Activated CD8-positive, alpha-beta memory T cell treated with anti-CD3 and anti-CD28 coated beads, Interleukin-2, amount 50 U/mL, for 48 hours (primary cell): Measurements from ENCODE around the gene FAM9C.
"Not testable (repeated sequence)": the region's sequence is repeated elsewhere in the genome, so short reads cannot be mapped to it uniquely, and the experiment has no call there.

Experiments
- DNase-seq: peaks from one replicate; pipeline ENCODE4 v3.0.0-alpha.2; 2020

Gene FAM9C

DNA sequence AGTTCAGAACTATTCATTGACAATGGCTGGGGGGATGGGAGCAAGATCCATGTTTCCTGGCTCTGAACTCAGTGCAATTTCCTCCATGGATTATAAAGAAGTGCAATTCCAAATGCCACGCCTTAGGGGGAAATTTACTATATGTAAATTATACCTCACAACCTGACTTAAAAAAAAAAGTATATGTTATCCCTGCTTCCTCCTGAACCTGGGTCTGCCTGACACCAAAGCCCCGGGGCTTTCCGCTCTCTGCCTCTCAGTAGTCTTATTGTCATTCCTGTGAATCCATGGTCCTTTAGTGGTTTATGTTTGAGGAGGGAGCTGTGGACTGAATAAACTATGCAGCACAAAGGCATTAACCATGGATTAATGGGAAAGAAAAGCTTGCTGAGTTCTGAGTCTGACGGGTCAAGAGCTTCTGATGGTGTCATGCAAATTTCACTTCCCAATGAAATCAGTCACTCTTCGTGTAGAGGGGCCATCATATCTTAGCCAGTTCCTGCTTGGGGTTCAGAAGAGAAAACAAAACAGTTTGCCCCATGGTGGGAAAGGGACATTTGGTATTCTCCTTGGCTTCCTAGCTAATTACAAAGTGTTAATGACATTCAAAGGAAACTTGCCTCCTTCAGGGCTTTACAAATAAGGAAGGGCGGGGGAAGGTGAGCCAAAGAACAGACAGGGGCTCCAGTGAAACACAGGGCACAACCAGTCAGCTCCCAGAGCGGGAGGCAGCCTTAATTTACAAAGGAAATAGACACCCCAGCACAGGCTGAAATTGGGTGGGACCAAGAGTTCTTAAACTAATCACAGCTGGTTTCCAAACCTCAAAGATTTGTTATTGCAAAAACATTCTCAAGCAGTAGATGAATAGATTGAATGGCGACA, 14.3 kb downstream of the FAM9C start:
- DNase-seq = no peak

DNA sequence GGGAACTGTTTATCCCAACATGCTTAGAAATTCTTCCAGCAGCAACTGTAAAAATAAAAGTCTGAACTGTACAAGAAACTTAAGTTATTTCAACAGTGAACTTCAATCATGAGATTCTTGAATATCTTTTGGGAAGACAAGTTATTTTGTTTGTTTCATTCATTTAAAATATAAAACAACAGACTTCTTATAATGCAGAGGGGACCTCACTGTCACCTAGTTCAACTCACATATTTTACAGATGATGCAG, 14.9 kb downstream of the FAM9C start:
- DNase-seq = no peak

DNA sequence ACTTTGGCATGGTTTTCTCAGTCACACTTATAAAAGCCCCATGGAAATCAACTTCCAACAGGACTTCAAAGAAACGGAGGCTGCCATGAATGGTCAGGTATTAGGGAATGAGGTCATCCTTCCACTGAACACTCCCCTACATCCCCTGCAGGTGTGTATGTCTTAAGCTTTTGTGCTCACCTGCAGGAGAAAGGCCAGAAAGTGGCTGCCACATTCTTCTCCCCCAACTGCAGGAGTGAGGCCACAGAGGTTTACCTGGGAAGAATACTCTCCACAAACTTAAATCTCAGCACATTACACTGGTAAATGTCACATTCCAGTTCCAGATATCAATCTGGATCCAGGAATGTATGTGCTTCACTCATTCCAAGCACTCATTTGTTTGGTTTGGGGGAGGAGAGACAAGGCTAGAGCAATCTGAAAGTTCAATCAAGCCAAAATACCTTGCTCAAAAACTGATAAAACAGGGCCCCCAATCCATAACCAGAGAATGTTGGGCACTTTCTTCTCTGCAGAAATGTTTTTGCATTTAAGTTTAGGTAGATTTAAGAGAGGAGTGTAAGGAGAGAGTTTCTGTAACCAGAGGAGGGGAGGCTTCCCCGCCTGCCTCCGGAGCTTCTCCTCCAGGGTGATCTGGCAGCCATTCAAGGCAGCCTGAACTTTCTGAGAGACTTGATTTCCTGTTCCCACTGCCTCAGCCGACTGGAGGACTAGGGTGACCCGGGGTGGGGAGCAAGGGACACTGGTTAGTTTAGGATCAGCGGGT, 15.4 kb downstream of the FAM9C start:
- no peak for DNase-seq

DNA sequence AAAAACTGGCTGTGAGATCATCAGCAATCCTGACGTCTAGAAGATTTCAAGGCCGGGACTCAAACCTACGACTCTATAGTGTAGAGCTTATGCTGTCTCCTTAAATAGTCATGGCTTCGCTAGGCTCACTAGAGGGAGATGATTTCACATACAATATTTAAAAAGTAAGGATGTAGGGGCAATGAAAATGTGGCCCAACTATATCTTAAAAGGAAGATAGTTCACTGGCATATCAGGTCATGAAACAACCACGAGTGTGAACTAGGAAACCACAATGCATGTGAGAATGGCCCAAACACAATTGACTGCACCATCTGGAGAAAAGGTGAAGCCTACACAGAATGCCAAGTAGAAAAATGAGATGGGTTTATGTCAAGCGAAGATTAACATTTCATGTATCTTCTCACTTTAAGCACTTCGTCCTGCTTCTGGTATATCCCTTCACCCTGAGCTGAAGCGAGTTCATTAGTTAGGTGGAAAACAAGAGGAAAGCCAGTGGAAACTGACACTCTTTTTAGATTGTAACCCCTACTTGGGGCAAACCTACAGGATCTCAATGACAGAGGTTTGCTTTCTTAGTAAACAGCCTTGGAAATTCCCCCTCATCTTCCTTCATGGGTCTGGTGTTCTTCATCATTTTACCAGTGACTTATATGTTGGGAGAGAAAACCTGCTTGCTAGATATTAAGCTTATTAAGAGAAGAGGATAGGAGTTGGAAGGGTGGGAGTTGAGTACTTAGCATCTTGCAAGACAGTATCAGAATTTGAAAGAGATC, 17.4 kb downstream of the FAM9C start:
- DNase-seq = no peak

DNA sequence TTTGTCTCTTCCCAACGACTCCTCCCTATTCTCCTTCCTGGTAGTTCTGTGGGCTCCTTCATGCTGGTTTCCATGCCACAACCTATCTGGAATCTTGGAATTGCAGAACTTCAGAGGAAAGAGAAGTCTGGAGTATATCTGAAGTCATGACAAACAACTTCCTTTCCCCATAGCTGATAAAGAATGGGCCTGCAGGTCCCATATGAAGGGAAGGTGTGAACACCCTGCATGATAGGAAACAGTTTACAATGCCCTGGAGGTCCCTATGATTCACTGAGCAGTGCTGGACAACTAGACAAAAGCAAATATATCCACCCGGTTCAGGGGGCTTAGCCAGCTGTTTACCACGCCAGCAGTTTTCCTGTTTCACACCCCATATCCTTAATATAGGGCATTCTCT, 19.4 kb downstream of the FAM9C start:
- no peak for DNase-seq

DNA sequence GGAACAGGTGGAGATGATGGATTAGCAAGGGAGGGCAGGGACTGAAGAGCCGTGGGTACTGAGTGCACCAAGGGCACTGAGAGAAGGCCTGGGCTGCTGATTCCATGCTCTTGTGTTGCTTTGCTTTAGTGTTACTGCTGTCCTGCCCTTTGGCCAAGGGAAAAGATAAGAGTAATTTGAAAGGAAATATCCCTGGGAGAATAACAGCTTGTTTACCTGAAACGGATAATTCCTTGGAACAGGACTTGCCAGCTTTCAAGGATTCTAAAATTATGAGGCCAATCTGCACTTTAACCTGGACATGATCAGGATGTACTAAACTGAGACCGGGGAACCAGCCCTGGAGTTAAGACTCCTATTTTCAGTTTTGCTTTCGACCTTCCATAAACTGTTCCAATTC, 20.4 kb downstream of the FAM9C start:
- DNase-seq = no peak

DNA sequence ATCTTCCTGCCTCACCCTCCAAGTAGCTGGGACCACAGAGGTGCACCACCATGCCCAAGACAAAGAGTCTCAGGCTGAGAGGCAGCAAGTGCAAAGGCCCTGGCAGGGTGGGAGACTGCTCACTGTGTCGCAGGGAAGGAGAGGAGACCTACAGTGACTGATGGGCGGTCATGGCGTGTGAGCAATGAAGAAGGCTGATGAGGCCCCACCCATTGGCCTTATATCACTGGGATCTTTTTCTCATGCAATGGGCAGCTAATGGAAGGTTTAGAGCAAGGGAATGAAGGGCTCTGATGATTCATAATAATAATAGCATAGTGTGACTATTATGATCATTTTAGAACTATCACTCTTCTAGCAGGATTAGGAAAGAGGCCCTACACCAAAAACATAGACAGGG, 20.9 kb downstream of the FAM9C start:
- DNase-seq = no peak

DNA sequence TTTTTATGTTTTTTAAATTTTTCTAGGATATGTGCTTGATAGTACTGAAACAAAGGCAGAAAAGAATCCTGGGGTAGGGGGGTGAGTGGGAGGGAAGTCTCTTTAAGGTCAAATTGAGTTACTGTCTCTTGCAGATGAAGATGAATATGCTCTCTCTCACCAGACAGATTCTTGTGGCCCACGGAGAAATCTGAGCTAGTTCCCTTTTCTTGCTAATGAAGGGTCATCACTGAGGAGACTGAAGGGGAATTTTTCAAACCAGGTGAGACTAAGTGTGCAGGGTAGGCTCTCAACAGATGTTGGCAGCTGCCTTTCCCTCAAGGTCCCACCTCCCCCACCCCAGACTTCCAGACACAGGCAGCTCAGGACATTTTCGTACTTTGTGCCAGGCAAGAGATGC, 21.5 kb downstream of the FAM9C start:
- DNase-seq = no peak

DNA sequence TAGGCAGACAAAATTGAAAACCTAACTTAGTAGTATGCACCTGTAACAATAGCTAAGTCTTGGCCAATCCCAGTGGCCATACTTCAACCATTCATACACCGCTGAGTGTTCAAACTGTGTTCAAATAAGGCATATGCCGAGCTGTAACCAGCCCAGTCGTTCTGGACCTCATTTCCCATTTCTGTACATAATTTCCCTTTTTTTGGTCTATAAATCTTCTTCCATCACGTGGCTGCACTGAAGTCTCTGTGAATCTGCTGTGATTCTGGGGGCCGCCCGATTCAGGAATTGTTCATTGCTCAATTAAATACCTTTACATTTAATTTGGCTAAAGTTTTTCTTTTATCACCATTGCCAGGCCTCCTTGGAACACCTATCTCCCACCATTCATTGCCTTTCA, 27.7 kb downstream of the FAM9C start:
- not testable (repeated sequence) for DNase-seq

DNA sequence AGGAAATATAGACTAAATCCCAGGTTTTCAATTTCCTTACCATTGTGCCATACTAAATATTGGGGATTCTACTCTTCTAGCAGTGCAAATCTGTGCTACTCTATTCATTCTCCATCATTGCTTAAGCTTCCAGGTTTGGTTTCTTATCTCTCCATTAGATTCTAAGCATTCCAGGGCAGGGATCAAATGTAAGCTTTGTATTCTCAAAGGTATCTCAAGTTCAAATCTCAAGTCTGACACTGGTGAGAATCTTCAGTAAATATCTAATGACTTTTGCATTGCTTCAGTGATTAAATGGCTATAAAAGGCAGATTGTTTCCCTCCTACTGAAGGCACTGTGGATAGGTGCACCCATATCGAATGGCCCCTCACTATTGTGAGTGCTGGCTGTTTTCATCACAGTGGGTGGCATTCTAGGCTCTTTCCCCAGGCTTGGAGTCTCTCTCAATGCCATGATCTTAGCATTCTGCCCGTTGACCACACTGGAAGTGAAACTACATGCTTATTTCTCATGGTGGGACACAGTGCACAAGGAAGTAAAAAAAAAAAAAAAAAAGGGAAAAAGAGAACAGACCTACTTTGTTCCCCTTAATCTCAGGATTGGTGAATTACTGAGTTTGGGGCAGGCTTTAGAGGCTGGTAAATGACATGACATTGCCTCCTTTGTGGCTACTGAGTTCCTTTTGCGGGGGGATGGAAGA, 28.7 kb downstream of the FAM9C start:
- DNase-seq = no peak

DNA sequence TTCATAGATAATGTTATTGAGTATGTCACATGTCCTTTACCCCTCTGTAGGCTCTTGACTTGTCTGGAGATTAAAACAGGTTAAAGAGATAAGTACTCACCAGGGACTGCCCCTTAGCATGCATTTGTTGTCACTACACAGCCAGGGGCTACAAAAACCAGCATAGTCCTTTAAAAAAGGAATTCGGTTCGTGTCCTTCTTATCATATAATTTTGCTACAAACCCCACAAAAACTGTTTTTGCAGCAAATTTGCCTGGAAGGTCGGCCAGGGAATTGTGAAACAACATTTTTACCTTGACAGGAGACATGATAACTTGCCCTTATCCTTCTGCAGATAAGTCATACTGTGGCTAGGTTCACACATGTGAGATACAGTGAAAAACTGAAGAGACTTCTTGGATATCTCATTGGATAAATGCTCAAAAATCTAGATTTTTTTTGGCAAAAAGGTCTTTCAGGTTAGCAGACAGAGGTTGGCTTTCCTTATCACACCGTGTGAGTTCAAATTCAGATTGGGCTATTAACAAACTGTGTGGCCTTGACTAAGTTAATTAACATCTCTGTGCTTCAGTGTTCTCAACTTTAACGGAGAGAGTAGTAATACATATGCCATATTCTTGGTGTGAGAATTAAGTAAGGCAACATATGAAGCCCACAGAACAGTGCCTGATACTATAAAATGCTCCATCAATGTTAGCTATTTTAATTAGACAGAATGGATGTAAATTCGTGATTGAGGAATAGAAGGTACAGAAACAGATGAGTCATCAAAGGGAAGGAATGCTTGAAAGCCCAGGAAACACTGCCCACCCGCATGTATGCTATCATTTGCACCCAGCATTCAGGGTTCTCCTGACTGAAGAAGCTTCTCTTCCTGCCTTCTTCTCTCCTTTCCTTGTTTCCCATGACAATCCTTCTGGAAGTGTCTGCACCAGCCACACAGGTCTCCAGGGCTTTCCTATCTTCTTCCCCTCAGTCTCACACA, 30.0 kb downstream of the FAM9C start:
- no peak for DNase-seq

DNA sequence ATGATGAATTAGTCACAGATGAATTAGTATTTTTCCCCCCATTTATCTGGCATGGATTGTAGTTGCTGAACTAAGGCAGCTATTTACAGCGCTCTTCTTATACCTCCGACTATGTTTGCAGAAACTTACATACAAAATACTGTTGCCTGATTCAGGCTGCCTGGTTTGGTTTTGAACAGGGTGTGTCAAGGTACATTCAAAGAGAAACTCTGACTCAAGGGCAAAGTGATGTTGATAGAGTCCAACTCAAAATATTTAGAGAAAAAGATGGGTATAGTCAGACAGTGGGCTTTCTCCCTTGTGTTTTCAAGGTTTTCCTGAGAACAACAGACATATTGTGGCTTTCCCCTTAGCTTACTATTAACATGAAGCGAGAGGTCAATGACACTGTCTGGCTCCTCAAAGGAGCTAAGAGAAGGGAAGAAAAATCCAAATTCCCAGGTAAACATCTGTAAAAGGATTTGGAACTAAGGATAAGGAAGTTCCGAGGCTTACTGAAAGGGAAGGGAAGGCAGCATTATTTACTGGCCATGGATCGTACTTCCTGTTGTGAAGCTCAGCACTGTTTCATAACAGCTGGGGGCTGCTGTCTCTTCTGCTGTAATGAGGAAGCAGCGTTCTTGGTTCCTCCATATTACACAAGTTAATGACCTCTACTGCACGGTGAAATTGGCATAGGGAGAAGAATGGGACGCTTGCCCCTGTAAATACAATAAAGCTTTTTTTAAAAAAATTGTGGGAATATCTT, 30.9 kb downstream of the FAM9C start:
- no peak for DNase-seq

DNA sequence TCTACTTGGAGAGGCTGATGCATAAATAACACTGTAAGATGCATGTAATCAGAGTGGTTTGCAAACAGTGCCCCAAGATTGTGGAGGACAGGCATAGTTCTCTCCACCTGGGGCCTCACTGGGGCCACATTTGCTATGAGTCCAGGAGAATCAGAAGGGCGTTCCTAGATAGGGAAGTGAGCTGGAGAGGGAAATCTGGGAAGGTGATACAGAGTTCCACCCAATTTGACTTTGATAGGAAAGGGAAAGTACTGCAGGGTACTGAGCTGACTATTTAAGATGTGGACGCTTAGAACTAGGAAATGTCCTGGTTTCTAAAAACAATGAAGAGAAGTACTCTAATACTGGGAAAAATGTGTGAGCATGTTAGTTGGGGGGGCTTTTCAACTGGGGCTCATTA, 33.9 kb downstream of the FAM9C start:
- DNase-seq = no peak

DNA sequence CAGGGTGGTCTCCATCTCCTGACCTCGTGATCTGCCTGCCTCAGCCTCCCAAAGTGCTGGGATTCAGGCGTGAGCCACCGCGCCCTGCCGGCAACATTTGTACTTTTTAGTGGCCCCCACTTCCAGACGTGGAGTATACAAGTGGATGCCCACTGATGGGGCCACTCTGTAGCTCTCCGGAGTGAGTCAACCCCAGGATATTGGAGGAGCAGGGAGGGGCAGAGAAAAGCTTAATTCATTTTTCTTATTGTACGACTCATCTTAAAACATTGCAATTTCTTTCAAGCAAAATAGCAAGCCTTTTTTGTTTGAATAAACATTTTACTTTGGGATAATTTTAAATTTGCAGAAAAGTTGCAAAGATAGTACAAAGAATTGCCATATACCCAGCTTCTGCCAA, 34.6 kb downstream of the FAM9C start:
- DNase-seq = no peak

DNA sequence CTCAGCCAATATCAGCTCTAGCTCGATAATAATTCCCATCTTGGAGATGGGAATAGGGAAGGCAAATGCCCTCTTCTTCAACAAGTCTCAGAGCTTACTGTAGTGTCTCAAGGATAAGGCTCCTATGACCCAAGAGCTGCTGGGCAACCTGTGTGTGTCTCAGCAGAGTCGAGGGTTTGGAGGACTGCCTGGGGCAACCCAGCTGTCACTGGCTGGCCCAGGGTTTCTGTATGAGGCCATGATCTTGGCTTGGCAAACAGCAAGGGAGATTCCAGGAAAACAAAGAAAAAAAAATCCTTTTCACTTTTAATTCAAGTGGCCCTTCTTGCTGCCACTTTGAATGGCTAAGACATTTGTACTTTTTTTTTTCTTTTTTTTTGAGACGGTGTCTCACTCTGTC, 35.1 kb downstream of the FAM9C start:
- DNase-seq = no peak

DNA sequence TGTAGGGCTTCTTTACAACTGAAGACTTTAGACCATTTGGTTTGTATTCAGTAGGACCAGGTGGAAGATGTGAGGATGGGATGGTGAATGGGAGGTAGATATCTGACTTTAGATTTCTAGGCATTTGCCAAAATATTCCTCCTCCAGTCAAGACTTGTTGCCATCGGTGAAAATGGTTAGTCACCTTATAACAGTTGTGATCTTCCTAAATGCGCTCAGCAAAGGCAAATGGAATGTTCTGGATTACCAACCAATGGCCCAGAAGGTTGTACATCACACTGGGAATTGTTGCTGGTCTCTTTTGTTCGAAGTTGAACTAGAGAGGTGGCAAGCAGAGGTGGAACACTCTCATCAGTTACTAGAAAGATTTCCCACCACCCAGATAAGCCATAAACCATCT, 35.6 kb downstream of the FAM9C start:
- DNase-seq = no peak

DNA sequence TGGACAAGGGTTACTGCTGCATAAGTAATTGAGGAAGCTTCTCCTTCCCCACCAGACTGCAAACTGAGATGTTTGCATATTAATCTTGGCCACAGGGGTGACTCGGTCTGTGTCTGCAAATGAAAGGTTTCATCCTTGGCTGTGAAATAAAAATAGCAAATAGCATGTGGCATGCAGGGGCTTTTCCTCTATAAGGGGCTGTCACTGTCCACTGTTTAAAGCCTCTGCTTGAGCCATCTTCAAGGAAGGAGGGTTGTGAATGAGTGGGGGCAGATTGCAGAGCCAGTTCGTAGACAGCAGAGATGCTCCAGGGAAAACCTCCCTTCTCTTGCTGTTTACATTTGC, 36.3 kb downstream of the FAM9C start:
- DNase-seq = no peak

DNA sequence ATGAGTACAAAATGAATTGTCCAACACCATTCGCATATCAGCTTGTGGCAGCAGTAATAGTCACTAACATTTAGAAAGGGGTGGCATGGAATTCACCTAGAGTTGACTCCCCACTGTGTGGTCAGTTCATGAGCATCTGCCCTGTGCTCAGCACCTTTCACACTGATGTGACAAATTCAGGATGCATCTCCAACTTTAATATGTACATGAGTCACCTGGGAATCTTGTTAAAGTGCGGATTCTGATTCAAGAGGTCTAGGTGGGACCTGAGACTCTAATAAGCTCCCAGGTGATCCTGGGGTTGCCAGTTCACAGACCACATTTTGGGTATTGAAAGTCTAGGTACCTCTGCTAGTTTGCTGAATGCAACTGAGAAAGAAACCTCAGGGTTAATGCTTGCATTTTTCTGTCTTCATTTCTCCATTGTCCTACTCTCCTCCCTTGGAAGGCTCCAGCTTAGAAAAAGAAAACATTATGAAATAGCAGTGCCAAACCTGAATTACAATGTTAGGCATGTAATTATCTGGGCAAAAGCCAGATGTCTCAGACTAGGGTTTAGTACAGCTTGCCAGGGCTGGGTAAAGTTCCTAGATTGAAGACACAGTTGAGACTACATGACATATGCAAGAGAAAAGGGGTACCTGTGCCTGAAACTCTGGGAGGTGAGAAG, 36.8 kb downstream of the FAM9C start:
- no peak for DNase-seq

DNA sequence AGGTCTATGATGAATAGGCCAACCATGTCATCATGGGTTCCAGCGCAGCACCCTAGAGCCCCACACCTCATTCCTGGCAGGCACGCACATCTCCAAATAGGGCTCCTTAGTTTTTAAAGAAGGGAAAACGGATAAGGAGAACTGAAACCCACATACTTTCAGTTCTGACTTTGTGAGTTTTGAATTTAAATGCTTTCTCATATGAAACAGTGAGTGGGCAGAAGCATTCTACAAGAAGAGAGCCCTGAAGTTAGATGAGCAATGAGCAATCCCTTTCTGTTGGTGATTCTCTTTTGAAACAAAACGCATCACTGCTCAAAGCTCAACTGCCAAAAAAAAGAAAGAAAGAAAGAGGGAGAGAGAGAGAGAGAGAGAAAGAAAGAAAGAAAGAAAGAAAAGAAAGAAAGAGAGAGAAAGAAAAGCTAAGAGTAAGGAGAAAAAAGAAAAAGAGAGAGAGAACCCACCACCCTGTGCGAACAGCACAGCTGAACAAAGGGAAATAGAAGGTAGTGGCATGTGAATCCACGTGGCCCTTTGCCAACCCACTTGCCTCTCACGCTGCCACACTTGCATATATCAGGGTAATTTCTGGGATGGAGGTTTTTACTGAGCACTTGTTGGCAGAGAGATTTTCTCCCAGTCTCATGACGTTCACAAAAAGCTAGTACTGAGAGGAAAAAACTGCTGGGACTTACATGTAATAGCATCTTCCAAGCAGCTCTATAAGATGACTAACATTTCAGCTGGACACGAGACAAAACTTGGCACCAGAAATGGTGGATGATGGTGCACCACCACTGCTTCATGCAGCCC, 38.6 kb downstream of the FAM9C start:
- no peak for DNase-seq
